K562 (cell line): Measurements from ENCODE around the gene NYAP1. TPM values are rescaled to one million over a fixed set of nuclear protein-coding genes. Genes with fewer than 3 reads are reported as not detected.
A peak's percentile ranks its signal among the peaks of the same experiment; 100 is the strongest.
"Not testable (repeated sequence)": the region's sequence is repeated elsewhere in the genome, so short reads cannot be mapped to it uniquely, and the experiment has no call there.

ENCODE experiments used
- ATAC-seq: fragments of 200-7000 bp; cut with Tn5 transposase; 3 replicates; pipeline ENCODE4 v1.9.1; 2020; ENCODE audit warnings: moderate library complexity
- BruUV-seq: library from RNA; stranded (reverse); fragments of 400-500 nt; replicated peaks from 2 replicates; lab custom pipeline; 2021; lab: Mats Ljungman, UMichigan
- CTCF ChIA-PET: fragments of 300-600 bp; formaldehyde crosslinking; extraction: SDS; loops from one replicate; lab custom pipeline; 2021; ENCODE audit warnings: low intra/inter-chr PET ratio; lab: Yijun Ruan, JAX
- POLR2A ChIA-PET: fragments of 300-600, 350-650 bp; sonication (Branson Sonifier 250); formaldehyde crosslinking; extraction: SDS; loops from one replicate; lab custom pipeline; 2021; ENCODE audit warnings: antibody characterized with exemption, inconsistent platforms; lab: Yijun Ruan, JAX
- DNase-seq, 4 experiments: peaks; one replicate each; pipeline versions ENCODE4 v3.0.0 to v3.0.0-alpha.2; 2011 to 2018; ENCODE audit warnings: low spot score in 3 of 4, mixed read lengths in 3 of 4; ENCODE audit errors: extremely low read depth in 1 of 4
- FAIRE-seq: peaks from 2 replicates; lab custom pipeline; 2011; peaks lifted over from hg19 to GRCh38; lab: Jason Lieb, UNC
- H2AFZ ChIP-seq: 2 replicates; pipeline ENCODE4 v1.6.0; 2011; ENCODE audit warnings: low read depth, low read length, control low read depth, inconsistent platforms
- H3K27ac ChIP-seq: fragments of 200-600 bp; 3 replicates; pipeline ENCODE4 v1.8.0; 2011; ENCODE audit warnings: low read depth, mild to moderate bottlenecking, control low read depth, inconsistent platforms, low read length, moderate library complexity, mixed read lengths; ENCODE audit errors: extremely low read depth
- H3K27me3 ChIP-seq, 2 experiments: fragments of 300-600 bp in 1 of 2; 2 replicates in 1 of 2; 3 replicates in 1 of 2; pipeline versions ENCODE4 v1.6.0 to v1.8.0; 2011; ENCODE audit warnings: inconsistent platforms in 2 of 2, low read length in 2 of 2, mild to moderate bottlenecking in 1 of 2, mixed read lengths in 1 of 2, moderate library complexity in 1 of 2; ENCODE audit not compliant: control insufficient read depth in 2 of 2, insufficient read depth in 2 of 2
- H3K36me3 ChIP-seq: fragments of 300-600 bp; 3 replicates; pipeline ENCODE4 v1.8.0; 2011; ENCODE audit warnings: mild to moderate bottlenecking, low read length, inconsistent platforms; ENCODE audit not compliant: control insufficient read depth, insufficient read depth
- H3K4me1 ChIP-seq, 2 experiments: fragments of 200-600 bp in 1 of 2; replicated peaks in 1 of 2; 2 replicates in 1 of 2; 3 replicates in 1 of 2; pipeline versions ENCODE4 v1.5.1 to v1.8.0; 2011; ENCODE audit warnings: inconsistent platforms in 2 of 2, low read length in 2 of 2, mild to moderate bottlenecking in 1 of 2, mixed read lengths in 1 of 2, moderate library complexity in 1 of 2; ENCODE audit not compliant: control insufficient read depth in 2 of 2, insufficient read depth in 2 of 2
- H3K4me2 ChIP-seq: 2 replicates; pipeline ENCODE4 v1.6.1; 2011; ENCODE audit warnings: low read length, control low read depth, inconsistent platforms, mixed read lengths; ENCODE audit not compliant: insufficient read depth
- H3K4me3 ChIP-seq: fragments of 200-600 bp; sonication (generic), shearing (Covaris generic); 2 replicates; pipeline ENCODE4 v1.5.1; 2016; ENCODE audit warnings: control low read depth, inconsistent platforms
- H3K79me2 ChIP-seq: fragments of 200-600 bp; 3 replicates; pipeline ENCODE4 v1.8.0; 2011; ENCODE audit warnings: low read length, inconsistent platforms; ENCODE audit not compliant: control insufficient read depth, insufficient read depth
- H3K9ac ChIP-seq, 2 experiments: 2 replicates each; pipeline versions ENCODE4 v1.6.0 to v1.6.1; 2011; ENCODE audit warnings: low read depth in 2 of 2, low read length in 2 of 2, control low read depth in 1 of 2, inconsistent platforms in 1 of 2, mild to moderate bottlenecking in 1 of 2, mixed read lengths in 1 of 2; ENCODE audit not compliant: insufficient read depth in 1 of 2
- H3K9me1 ChIP-seq: one replicate; pipeline ENCODE4 v1.6.0; 2011; ENCODE audit warnings: inconsistent platforms, mild to moderate bottlenecking, low read length, moderate library complexity; ENCODE audit not compliant: control insufficient read depth, insufficient read depth
- H3K9me3 ChIP-seq: replicated peaks from 2 replicates; pipeline ENCODE4 v1.5.1; 2011; ENCODE audit warnings: low read depth, low read length, inconsistent platforms; ENCODE audit not compliant: control insufficient read depth, insufficient read depth
- H4K20me1 ChIP-seq: replicated peaks from 2 replicates; pipeline ENCODE4 v1.6.1; 2011; ENCODE audit warnings: low read length, inconsistent platforms, mixed read lengths; ENCODE audit not compliant: control insufficient read depth, insufficient read depth
- CEBPB ChIP-seq: fragments of 450-650 bp; IDR thresholded peaks from 2 replicates; pipeline ENCODE4 v1.6.1; 2016; ENCODE audit warnings: missing genetic modification characterization, missing compliant biosample characterization
- ELF2 ChIP-seq: fragments of 250-450 bp; sonication (Bioruptor Pico); IDR thresholded peaks from 2 replicates; pipeline ENCODE4 v1.5.0; 2021; ENCODE audit warnings: mild to moderate bottlenecking
- ERF ChIP-seq: fragments of 450-650 bp; formaldehyde crosslinking; IDR thresholded peaks from 2 replicates; pipeline ENCODE4 v1.4.0; 2020; ENCODE audit warnings: mild to moderate bottlenecking, mixed read lengths
- GABPB2 ChIP-seq: fragments of 250-450 bp; sonication (Bioruptor Pico); conservative IDR thresholded peaks from 2 replicates; pipeline ENCODE4 v1.5.1; 2021; ENCODE audit warnings: mild to moderate bottlenecking
- KLF6 ChIP-seq: fragments of 250-450 bp; sonication (Bioruptor Pico); IDR thresholded peaks from 2 replicates; pipeline ENCODE4 v1.4.0; 2020; ENCODE audit warnings: mild to moderate bottlenecking, moderate library complexity, borderline replicate concordance
- MCM2 ChIP-seq: fragments of 450-650 bp; IDR thresholded peaks from 2 replicates; pipeline ENCODE4 v1.6.1; 2017; ENCODE audit warnings: low read depth, mild to moderate bottlenecking
- SRSF1 ChIP-seq: fragments of 200-400 bp; formaldehyde crosslinking; IDR thresholded peaks from 2 replicates; pipeline ENCODE4 v1.6.1; 2017; ENCODE audit warnings: mild to moderate bottlenecking, low read depth, low read length, moderate library complexity
- TFE3 ChIP-seq: fragments of 450-650 bp; formaldehyde crosslinking; IDR thresholded peaks from 2 replicates; pipeline ENCODE4 v1.4.0; 2020; ENCODE audit warnings: mild to moderate bottlenecking, mixed read lengths
- ZFX ChIP-seq: sonication (generic); formaldehyde crosslinking; IDR thresholded peaks from 2 replicates; pipeline ENCODE4 v1.8.0; 2022; ENCODE audit warnings: mild to moderate bottlenecking, missing genetic modification reagents, moderate library complexity
- ZSCAN32 ChIP-seq: fragments of 450-650 bp; formaldehyde crosslinking; IDR thresholded peaks from 2 replicates; pipeline ENCODE4 v1.4.0; 2020; ENCODE audit warnings: mild to moderate bottlenecking, moderate library complexity
- WGBS: fragments of 100-300 bp; shearing (Covaris generic); methylation state at CpG from one replicate; pipeline ENCODE4 v1.1.6; 2016; ENCODE audit warnings: low coverage, mixed read lengths; ENCODE audit not compliant: insufficient coverage; ENCODE audit errors: missing lambda C conversion rate; 5-methylcytosine and 5-hydroxymethylcytosine counted together
- in situ Hi-C: fragments of 300-500 bp; cut with MboI; formaldehyde crosslinking; loops from 4 replicates; pipeline ENCODE4 v1.15.0; 2018; ENCODE audit warnings: inconsistent platforms, mixed read lengths
- intact Hi-C: fragments of 100-400 bp; cut with micrococcal nuclease; formaldehyde crosslinking; loops from 2 replicates; pipeline ENCODE4 v1.14.2; 2022
- polyA plus RNA-seq, 8 experiments: library from polyadenylated mRNA; depleted of rRNA in 4 of 8; stranded (reverse) in 5 of 8; unstranded in 3 of 8; fragments of >200 nt; fragmentation: Nextera tagmentation in 2 of 8; fragmentation: Illumina TruSeq in 1 of 8; extraction: Ambion mirVana in 2 of 8; extraction: Trizol in 1 of 8; gene quantifications; 2 replicates each; pipeline versions ENCODE4 v1.2.1 to v1.2.3, GENCODE V29; 2011 to 2014; ENCODE audit warnings: inconsistent platforms in 1 of 8, missing spikeins in 1 of 8
- total RNA-seq, 7 experiments: library from RNA; depleted of rRNA in 6 of 7; stranded (reverse); fragments of >200 nt in 6 of 7; fragmentation: Illumina TruSeq in 2 of 7; extraction: Trizol in 2 of 7; gene quantifications; 2 replicates each; pipeline versions ENCODE4 v1.2.1 to v1.2.3, GENCODE V29; 2011 to 2021; ENCODE audit warnings: low replicate concordance in 1 of 7
- TF ChIP-seq, protein P1 (sequence below): fragments of 250-450 bp; sonication (Bioruptor Pico); IDR thresholded peaks from 2 replicates; pipeline ENCODE4 v1.8.0; 2021; ENCODE audit warnings: mild to moderate bottlenecking, moderate library complexity

Gene NYAP1
- total and polyA plus RNA-seq, 9 of the 15 experiments (the other 6 are each of a cell fraction or from before 2014, with no cell fraction given), result 0.11 to 0.88 (median 0.22) TPM; not detected in 2

GRCh38 chr7:100541309-100541708 lies 57.6 kb downstream of the NYAP1 start:
- H3K9me1 ChIP-seq, ATAC-seq, H3K36me3 ChIP-seq, in situ Hi-C loops, H3K4me3 ChIP-seq, H3K9ac ChIP-seq, CTCF ChIA-PET, H3K27ac ChIP-seq, H3K4me2 ChIP-seq, BruUV-seq: not testable (repeated sequence)
- WGBS, result 81% methylated on average over 7 of the region's 7 CpGs
- Histone ChIP-seq H3K4me1 (peaks cover 38 to 51% of the 10 kb centered on the region in 2 experiments), H3K79me2 (peaks cover 57% of the 10 kb centered on the region)
- POLR2A ChIA-PET, result interaction anchor here (0.6 to 2.0 kb wide), 5 partner anchors 8 to 165 kb away, joined by 3 to 14 read pairs (median 3); partner anchors contain the start of gene ZCWPW1
- TF ChIP-seq CEBPB (tag), result 0 out of 2 replicates have a peak, but pooled peaks have one; percentile 41
- TF ChIP-seq, all 486 proteins: peak for 1; not testable (repeated sequence) for 485
- intact Hi-C loops, H3K9me3 ChIP-seq, H2AFZ ChIP-seq, FAIRE-seq, H3K27me3 ChIP-seq, DNase-seq, H4K20me1 ChIP-seq: not testable (repeated sequence)

DNA sequence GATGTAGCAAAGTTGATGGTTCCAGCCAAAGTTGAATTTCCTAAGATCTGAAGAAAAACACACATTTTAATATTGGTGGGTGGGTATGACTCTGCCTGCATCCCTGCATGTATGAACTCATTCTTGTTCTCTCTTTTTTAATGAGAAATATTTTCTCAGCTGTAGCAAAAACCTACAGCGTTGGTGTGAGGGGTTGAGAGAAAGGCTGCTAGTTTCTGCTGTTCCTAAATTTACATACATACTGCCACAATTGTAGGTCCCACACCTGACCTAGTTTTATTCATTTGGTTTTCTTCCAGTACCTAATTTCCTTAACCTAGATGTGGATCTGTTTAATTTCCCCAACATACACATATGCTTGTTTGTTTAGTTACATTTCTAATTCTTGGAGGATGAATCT lies 59.9 kb downstream of the NYAP1 start:
- peaks cover 43 to 71% of the 10 kb centered on the region in 2 experiments for H3K4me1 ChIP-seq
- H2AFZ ChIP-seq, result no peak overlapping the region
- in situ Hi-C loops, result no loop called here
- no peak overlapping the region for H3K9ac ChIP-seq
- CTCF ChIA-PET, result no interaction called here
- no peaks in the 10 kb centered on the region for H3K27me3 ChIP-seq
- H3K36me3 ChIP-seq, result peaks cover 7% of the 10 kb centered on the region; the same call in 2 of the 3 replicates
- DNase-seq, result no peak
- 56% methylated on average over 1 of the region's 1 CpG for WGBS
- TF ChIP-seq GABPB2 (CRISPR knock-in tag) (no peak), SRSF1 (no peak), ELF2 (CRISPR knock-in tag) (no peak), ZSCAN32 (CRISPR knock-in tag) (no peak), MCM2 (no peak), TFE3 (CRISPR knock-in tag) (no peak), KLF6 (CRISPR knock-in tag) (no peak), ZFX (CRISPR knock-in tag) (no peak), ERF (no peak)
- TF ChIP-seq, protein P1, sequence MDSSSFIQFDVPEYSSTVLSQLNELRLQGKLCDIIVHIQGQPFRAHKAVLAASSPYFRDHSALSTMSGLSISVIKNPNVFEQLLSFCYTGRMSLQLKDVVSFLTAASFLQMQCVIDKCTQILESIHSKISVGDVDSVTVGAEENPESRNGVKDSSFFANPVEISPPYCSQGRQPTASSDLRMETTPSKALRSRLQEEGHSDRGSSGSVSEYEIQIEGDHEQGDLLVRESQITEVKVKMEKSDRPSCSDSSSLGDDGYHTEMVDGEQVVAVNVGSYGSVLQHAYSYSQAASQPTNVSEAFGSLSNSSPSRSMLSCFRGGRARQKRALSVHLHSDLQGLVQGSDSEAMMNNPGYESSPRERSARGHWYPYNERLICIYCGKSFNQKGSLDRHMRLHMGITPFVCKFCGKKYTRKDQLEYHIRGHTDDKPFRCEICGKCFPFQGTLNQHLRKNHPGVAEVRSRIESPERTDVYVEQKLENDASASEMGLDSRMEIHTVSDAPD (CRISPR knock-in tag), result no peak
- TF ChIP-seq, all 486 proteins: peak for 0
- H3K27ac ChIP-seq, result no peak overlapping the region
- FAIRE-seq (no peak), ATAC-seq (no peak)
- no peak overlapping the region for H3K4me2 ChIP-seq
- H4K20me1 ChIP-seq, result no peaks in the 10 kb centered on the region; the same call in 1 of the 2 replicates
- BruUV-seq, result no TSS peak
- H3K79me2 ChIP-seq, result peaks cover 77% of the 10 kb centered on the region
- no peaks in the 10 kb centered on the region for H3K9me1 ChIP-seq
- POLR2A ChIA-PET, result interaction anchor here (0.8 to 1.9 kb wide), 3 partner anchors 13 to 43 kb away, joined by 3 to 6 read pairs (median 5); partner anchors contain the start of genes FBXO24 and LRCH4
- no peaks in the 10 kb centered on the region for H3K9me3 ChIP-seq
- intact Hi-C loops, result no loop called here
- no peak overlapping the region for H3K4me3 ChIP-seq
